HG02623 (cell line): ENCODE measurements around the gene SETBP1.

ENCODE experiments used
- ATAC-seq: cut with Tn5 transposase; IDR thresholded peaks from one replicate; pipeline ENCODE4 v1.9.1; 2021; ENCODE audit warnings: moderate library complexity; ENCODE audit not compliant: unreplicated experiment

The SETBP1 gene

DNA sequence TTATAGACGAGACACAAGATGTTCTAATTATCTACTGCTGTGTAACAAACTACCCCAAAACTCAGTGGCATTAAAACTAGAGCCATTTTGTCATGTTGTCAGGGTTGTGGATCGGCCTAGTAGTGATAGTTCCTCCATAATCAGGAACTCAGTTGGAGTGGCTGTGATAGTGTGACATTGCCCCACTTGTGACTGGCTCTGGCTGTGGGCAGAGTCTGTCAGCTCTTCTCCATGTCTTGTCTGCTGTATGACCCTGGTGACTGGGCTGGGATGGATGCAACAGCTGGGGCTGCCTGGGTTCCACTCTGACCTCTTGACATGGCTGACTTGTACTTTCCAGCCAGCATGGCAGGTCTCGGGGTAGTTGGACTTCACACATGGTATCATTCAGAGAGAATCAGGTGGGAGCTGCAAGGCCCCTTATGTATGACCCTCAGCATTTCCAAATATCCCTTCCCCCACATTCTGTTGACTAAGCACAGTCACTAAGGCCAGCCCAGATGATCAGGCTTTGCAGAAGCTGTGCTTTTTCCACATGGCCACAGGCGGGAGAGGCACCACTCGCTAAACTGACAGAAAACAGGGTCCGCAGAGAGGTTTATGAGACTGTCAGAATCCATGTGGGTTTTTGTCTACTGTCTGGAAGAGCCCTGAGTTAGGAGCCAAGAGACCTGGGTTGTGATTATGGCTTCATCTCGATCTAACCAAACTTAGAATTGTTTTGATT is 50.3 kb downstream of the SETBP1 start:
- no peak for ATAC-seq

DNA sequence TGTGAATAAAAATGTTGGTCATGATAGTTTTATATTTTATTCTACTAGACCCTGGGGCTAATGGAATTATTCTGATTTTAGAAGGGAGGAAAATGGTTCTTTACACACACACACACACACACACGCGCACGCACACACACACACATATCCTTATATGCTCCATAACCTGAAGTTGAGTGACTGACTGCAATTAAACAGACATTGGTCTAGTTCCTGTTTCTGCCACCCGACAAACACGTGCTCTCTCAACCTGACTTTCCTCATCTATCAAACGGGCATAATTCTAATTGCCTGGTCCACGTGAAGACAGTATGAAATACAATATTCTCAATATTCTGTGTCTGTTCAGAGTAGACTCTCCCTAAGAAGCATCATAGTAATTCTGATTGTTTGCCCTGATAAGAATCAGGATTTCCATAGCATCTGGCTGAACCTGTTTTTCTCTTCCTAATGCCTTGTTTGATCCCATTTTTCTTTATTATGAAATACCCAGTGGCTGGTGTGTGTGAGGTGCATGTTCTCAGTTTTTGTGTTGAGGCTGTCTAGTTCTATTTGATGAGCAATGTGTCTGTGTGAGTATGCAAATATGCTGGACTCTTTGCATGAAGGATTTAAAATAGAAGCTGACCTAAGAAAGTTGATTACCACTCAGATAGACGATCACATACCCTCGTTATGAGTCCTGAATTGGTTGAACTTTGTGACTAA is 51.0 kb downstream of the SETBP1 start:
- peak; percentile 65 for ATAC-seq

DNA sequence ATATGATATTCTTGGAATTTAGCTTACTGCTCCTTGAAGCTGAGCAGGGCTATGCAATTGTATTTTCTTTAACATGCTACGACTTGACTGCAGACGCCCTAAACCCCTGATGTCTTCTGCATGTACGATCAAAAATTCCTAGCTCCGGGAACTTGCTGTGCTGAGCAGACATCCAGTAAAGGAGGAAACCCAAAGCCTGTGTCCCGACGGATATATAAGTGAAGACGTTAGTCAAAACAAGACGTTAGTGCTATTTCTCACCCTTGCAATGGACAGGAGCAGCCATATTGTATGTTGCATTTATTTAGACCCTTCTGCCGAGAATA is 51.5 kb downstream of the SETBP1 start:
- ATAC-seq, result no peak

DNA sequence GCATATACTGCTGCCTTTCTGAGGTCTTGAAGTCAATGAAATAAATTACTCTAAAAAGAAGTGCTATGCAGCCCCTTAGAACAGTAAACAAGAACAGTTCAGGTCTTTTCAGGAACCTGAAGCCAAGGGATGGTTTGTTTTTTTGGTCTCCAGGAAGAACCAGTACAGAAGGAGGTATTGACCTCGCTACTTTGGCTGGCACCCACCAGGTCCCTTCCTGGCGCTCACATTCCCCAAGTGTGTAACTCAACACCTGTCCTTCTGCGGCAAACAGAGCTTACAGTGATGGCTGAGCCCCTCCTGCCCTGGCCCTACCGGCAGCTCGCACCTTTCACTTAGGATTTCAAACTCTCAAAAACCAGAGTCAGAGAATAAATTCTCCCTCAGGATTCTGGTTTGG is 51.9 kb downstream of the SETBP1 start:
- no peak for ATAC-seq

DNA sequence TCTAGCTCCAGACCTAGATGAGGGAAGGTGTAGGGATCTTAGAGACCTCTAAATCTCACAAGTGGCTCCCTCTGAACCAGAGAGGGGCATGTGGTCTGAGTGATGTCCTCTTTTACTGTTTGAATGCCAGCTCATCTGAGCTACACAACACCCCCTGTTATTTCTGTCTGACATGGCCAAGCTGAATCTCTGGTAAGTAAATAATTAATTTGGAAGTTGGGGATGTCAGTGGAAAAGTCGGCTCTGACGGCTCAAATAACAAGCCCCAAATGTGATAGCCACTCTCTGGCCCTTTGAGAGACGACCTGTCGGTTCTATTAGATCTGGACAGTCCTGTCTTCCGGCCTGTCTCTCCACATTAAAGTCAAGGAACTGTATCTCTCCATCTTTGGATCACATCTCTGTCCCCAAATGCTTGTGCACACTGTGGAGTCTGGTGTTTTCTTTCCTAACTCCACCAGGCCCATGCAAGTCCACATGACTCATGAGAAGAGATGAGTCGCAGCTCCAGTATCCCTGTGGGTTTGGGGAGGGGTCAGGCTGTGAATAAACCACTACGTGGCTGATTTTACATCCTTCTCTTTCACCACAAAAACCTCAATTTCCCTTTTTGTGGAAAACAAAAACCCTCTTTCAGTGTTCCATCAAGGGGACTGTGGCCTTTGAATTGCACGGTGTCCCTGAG is 52.5 kb downstream of the SETBP1 start:
- ATAC-seq, result no peak

DNA sequence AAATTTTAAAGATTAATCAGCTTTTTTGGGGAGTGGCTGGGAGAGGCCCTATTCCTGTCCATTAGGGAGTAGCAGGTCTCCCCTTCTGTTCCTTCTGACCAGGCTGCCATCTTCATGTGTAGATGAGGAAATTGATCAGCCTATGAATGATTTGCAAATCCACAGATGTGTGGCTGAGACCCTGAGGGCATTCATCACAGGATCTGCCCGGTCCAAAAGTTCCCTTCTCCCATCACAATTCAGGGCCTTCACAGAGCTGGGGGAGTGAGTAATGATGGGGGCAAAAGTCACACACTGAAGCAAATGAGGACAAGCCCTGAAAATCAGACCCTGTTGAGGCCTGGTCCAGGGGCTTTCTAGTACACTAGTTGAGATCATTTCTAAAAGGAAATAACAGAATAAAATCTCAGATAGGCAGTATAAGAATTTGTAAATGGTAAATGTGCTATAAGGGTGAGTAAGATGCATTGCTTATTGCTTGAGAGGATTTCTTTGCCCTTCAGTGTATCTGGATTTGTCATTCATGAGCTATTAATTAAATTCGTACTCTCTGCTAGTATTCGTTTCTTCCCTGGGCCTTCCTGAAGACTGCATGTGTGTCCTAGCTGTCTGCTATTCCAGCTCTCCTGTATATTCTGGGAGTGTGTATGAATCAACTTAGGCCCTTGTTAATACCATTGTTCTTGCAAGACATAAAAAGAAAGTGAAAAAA is 53.2 kb downstream of the SETBP1 start:
- ATAC-seq, result no peak

DNA sequence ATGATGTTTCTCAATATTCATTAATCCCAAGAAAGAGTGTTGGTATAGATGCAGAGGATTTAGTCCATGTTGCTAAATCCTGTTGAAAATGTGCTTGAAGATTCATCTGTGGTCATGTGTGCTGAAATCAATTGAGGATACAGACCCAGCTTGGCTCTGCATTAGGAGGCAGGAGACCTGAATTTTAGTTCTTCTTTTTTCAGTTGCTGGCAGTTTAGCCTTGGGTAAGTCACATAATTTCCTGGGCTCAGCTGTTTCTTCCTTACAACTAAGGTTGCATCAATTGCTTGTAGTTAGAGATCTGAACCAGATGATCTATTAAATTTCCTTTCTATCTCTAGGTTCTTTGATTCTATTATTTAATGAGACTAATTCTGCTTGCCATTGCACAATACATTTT is 54.4 kb downstream of the SETBP1 start:
- no peak for ATAC-seq

DNA sequence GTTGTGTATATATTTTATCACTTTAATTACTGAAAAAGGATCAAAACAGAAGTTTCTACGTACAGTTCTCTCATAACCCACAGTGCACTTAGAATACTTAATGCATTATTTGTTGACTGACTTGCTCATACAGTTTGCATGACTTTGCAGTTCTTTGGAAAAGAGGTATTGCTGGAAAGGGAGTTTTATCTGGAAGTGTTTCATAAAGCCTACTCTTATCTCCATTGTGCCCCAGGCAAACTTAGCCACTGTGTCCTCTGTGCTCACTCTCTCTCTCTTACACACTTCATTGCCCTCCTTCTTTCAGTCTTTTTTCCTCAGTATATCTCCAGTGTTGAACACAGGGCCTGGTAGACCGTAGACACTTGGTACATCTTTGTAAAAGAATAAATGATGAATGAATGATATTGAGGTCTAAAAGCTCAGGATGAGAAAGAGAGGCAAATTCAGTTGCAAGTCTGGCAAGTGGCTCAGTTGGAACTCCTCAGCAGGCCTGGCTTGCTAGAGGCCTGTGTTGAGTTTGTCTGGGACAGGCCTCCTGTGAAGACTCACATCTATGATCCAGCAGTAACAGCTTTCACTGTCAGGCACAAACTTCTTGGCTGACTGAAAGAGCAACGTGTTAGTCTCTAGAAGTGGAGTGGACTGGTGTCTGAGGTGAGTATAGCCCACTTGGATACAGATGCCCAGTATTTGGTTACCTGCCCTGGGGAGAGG is 56.1 kb downstream of the SETBP1 start:
- no peak for ATAC-seq

DNA sequence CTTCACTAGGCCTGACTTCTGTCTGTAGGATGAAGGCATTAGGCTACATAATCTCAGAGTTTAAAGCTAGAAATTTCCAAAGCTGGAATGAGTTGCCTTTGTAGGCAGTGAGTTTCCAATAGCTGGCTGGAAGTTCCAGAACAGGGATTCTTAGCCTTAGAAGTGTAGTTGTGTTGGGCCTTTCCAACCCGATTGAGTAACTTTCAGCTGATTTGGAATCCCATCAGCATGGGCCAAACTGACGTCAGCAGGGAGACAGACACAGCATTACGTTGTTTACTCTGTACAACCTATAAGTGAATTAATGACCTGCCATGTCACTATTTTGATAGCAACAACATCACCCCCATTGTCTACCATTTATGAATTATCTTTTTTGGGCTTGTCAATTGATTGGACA is 56.9 kb downstream of the SETBP1 start:
- no peak for ATAC-seq

DNA sequence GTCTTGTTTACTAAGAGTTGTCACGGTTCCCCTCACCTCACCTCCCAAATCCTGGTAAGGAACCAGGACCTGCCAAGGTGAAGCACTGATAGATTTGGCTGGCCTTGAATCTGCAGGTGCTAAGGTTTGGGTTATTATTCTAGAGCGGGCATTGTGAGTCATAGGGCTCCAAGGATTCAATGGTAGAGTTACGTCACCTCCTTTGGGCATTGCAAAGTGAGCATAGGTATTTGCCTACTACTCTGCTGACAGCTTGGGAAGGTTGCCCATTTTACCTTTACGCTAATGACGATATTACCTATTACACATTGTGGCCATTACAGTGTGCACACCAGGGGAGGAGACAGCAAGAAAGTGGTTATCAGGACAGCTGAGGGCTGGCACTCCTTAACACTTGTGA is 59.3 kb downstream of the SETBP1 start:
- no peak for ATAC-seq

DNA sequence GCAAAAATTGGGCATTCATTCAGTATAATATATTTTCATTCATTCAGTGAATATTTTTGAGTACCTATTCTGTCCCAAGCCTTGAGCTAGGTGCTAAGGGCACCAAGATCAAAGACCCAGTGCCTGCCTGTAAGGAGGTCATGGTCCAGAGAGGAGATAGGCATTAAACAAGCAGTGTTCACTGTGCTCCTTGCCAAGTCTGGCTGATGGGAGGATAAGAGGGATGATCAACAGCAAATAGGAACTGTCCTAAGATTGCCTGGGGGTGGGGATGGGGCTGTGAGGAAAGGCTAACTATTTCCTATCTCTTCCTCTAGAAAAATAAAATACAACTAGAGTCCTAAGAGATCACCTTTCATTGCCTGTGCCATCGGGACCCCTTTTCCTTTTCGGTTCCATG is 60.4 kb downstream of the SETBP1 start:
- no peak for ATAC-seq

DNA sequence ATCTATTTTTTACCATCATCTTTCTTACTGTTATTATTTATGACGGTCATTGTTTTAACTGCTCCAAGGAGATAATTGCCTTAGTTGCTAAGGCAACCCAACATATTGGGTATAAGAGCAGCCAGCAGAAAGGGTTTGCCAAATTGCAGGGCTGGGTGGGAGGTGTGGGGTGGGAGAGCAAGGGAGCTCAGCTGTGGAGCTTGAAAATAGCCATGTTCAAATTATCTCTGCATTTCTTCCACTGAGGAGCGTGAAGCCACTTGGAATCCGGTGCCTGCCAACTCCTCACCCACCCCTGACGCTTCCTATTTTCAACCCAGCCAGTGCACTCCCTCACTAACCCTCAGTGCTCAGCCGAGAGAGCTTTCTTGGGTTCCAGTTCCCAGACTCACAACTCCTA is 60.8 kb downstream of the SETBP1 start:
- ATAC-seq, result no peak

DNA sequence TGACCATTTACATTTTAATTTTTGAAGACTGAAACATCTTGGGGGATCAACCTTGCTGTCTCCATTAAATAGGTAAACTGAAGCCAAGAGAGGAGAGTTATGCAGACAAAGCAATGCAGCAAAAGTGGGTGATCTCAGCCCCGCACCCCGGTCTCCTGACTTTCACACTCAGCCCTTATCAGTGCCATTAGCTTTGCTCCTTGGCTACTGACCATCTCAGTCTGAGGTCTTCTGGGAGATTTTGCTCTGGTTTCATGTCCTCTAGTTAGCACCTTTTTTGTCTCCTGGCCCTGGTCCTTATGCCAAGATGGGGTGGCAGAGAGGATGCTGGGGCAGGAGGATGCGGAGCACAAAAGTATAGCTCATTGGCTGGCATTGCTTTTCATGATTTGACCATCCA is 61.4 kb downstream of the SETBP1 start:
- ATAC-seq, result no peak

DNA sequence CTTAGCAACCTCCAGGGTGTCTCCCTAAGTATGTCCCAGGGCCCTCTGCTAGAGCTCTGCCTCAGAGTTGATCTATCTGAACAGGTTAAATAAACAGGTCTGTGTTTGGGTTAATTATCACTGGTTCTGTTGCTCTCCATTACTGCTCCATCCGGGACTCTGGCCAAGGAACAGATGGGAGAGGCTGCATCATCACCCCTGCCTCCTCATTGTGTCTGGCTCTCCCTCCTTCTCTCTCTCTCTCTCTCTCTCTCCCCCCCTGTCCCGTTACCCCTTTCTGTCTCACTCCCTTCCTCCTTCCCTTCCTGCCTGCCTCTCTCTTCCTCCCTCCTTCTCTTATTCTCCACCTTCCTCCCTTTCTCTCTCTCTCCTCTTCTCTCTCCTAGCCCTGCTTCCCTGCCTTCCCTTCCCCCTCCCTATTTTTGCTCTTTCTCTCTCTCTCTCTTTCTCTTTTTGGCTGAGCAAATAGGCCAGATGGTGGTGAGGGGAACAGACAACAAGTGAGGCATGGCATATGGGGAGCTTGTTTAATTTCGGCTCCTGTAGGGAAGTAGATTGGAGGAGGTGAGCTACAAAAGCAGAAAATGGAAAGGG is 62.1 kb downstream of the SETBP1 start:
- no peak for ATAC-seq

DNA sequence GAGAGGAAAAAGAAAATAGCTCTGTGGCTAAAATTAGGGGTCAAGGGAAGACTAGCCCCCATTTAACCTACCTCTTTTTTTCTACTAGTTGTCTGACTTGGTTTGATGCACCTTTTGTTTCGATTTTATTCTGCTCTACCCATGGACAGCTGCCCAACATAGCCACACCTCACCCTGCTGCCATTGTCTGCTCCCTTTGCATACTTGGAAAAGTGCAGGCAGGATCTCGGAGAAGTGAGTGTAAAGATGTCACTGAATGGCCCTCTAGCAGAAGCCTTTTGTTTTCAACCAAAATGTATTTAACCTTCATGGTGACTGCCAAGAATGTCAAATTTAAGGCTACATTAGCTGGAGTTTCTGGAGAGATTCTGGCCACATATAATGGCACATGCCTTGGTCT is 62.9 kb downstream of the SETBP1 start:
- no peak for ATAC-seq

DNA sequence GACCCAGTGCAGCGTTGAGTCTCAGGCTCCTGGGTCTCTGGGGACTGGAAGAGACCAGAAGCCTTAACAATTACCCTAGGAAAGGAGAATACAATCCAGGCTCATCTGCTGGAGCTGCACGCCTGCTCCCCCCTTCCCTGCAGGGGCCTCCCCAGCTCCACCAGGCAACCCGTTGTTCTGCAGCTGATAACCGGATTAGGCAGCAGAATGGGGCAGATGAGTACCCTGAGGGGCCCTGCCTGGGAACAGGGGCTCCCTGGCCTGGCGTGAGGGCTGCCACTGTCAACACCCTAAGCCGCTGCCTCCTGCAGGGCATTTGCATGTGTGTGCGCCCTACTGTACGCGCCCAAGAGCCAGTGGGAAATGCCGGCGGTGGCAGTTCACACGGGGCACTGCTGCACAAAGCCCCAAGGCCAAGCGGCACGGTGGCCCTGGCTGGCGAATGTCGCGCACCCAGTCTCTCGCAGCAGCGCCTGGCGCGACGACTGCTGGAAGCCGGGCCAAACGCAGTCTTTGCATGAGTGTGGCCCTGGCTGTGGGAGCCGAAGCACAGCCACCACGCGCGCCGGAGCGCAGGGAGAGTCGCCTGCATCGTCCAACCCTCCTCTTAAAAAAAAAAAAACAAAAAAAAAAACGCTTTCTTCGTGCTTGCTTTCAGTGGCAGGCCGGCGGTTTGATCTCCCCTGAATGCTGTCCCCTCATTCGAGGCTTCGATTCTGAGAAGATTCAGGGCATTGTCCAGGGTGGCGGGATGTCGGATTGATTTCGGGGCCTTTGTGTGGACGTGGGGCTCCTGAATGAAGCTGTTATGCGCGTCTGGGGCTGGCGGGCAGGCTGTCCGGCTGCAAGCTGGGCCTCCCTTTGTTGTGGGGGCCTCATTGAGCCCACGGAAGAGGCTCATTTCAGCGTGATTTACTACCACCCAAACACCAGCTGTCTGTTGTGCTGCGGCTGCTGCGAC is 63.8 kb downstream of the SETBP1 start:
- ATAC-seq, result no peak

DNA sequence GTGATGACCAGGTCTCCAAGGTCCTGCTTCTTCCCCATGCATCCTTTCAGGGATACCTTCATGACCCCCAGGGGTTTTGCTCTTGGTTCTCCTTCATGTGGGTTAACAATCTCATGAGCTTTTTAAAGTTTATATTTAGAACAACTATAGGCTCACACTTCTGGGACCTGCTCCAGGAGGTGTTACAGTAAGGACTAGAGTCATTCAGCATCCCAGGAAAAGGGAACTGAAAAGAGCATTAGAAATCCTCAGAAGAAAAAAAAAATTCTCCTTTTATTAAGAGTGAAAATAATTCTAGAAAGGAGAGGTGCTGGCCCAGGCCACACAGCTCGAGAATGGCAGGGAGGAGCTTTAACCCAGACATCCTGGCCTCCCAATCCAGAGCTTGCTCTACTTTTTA is 66.5 kb downstream of the SETBP1 start:
- no peak for ATAC-seq

DNA sequence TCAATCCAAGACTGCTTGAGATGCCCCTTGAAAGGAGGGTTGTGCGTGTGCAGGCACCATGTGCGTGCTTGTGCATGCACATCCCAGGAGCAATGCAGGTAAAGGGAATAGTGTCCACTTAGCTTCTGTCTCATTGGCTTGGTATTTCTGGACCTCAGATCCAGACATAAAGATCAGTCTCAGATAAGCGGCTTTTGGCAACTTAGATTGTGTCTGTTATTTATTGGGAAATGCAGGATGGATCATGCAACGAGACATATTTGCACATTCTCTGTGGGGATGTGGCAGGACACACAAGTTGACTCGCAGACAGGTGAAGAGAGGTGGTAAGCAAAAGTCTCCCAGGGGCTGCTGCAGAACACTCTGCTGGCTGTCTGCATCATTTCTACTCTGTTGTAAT is 67.9 kb downstream of the SETBP1 start:
- no peak for ATAC-seq

DNA sequence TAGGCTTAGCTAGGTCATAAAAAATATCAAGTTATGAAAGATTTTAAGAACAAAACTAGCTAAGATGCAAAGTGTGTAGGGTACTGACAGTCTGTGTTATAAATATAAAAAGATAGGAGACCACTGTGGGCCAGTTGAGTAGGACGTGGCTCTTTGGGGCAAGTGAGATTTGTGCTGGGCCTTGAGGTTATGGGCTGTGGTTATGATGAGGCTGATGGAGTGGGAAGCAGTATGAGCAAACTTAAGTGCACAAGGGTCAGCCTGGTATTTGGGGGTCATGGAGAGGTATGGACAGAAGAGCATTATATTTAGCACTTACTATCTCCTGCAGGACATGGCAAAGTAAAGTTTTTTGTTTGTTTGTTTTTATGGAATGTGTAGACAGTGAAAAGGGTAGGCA is 70.1 kb downstream of the SETBP1 start:
- ATAC-seq, result no peak

DNA sequence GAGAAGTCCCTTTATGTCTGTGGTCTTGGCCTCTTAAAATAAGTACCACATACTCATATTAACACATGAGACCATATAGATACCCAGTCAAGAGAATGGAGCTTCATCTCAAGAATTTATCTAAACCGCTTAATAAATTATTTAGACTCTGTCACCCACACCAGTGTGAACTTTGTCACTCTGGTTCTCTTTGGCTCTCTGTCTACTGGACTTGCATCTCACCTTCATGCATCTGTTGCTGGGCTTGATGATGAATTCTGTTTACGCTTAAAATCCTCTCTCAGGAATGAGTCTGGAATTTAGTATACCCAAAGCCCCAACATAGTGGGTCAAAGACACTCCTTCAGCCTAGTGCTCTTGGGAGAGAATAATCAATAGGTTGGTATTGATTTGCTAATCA is 73.9 kb downstream of the SETBP1 start:
- ATAC-seq, result no peak
